SK-N-SH treated with all-trans-retinoic acid at 6 μM for 48 hours (cell line): ENCODE measurements around the gene ABCA6.

ENCODE experiments used
- ATAC-seq: fragments of 200-7000 bp; cut with Tn5 transposase; 3 replicates; pipeline ENCODE4 v1.9.1; 2020; ENCODE audit warnings: mild to moderate bottlenecking, moderate library complexity
- ARNTL ChIP-seq: fragments of 450-650 bp; formaldehyde crosslinking; IDR thresholded peaks from 2 replicates; pipeline ENCODE4 v1.5.0; 2020; ENCODE audit warnings: low read depth, mild to moderate bottlenecking, moderate library complexity, borderline replicate concordance
- CREB5 ChIP-seq: fragments of 250-450 bp; sonication (Bioruptor Pico); IDR thresholded peaks from 2 replicates; pipeline ENCODE4 v1.5.1; 2020; ENCODE audit warnings: low read depth, mild to moderate bottlenecking, moderate library complexity
- CSRNP3 ChIP-seq: fragments of 250-450 bp; sonication (Bioruptor Pico); IDR thresholded peaks from 2 replicates; pipeline ENCODE4 v1.5.1; 2021; ENCODE audit warnings: mild to moderate bottlenecking, moderate library complexity
- ESRRG ChIP-seq: fragments of 250-450 bp; sonication (Bioruptor Pico); IDR thresholded peaks from 2 replicates; pipeline ENCODE4 v1.6.1; 2021; ENCODE audit warnings: mild to moderate bottlenecking
- GLIS3 ChIP-seq: fragments of 250-450 bp; sonication (Bioruptor Pico); IDR thresholded peaks from 2 replicates; pipeline ENCODE4 v1.5.0; 2020; ENCODE audit warnings: mild to moderate bottlenecking, moderate library complexity
- ISL1 ChIP-seq: fragments of 250-450 bp; sonication (Bioruptor Pico); IDR thresholded peaks from 2 replicates; pipeline ENCODE4 v2.1.2; 2022; ENCODE audit warnings: mild to moderate bottlenecking, moderate library complexity
- OSR1 ChIP-seq: fragments of 250-450 bp; sonication (Bioruptor Pico); IDR thresholded peaks from 2 replicates; pipeline ENCODE4 v1.8.0; 2022; ENCODE audit warnings: moderate library complexity, mild to moderate bottlenecking, inconsistent platforms
- PATZ1 ChIP-seq: fragments of 250-450 bp; sonication (Bioruptor Pico); IDR thresholded peaks from 2 replicates; pipeline ENCODE4 v1.8.0; 2020; ENCODE audit warnings: mild to moderate bottlenecking, moderate library complexity, borderline replicate concordance
- PPARA ChIP-seq: fragments of 250-450 bp; sonication (Bioruptor Pico); IDR thresholded peaks from 2 replicates; pipeline ENCODE4 v1.5.0; 2020; ENCODE audit warnings: mild to moderate bottlenecking, borderline replicate concordance
- RARB ChIP-seq: fragments of 250-450 bp; sonication (Bioruptor Pico); IDR thresholded peaks from 2 replicates; pipeline ENCODE4 v1.8.0; 2021; ENCODE audit warnings: mild to moderate bottlenecking, moderate library complexity
- TCF4 ChIP-seq: fragments of 250-450 bp; sonication (Bioruptor Pico); IDR thresholded peaks from 2 replicates; pipeline ENCODE4 v1.8.0; 2021; ENCODE audit warnings: mild to moderate bottlenecking, moderate library complexity, borderline replicate concordance
- TOX ChIP-seq: fragments of 250-450 bp; sonication (Bioruptor Pico); IDR thresholded peaks from 2 replicates; pipeline ENCODE4 v1.8.0; 2021; ENCODE audit warnings: mild to moderate bottlenecking, moderate library complexity, borderline replicate concordance
- TSHZ2 ChIP-seq: fragments of 250-450 bp; sonication (Bioruptor Pico); IDR thresholded peaks from 2 replicates; pipeline ENCODE4 v1.5.0; 2020; ENCODE audit warnings: mild to moderate bottlenecking, moderate library complexity
- ZFP3 ChIP-seq: fragments of 250-450 bp; sonication (Bioruptor Pico); IDR thresholded peaks from 2 replicates; pipeline ENCODE4 v1.5.0; 2020; ENCODE audit warnings: mild to moderate bottlenecking, moderate library complexity
- ZNF565 ChIP-seq: fragments of 450-650 bp; formaldehyde crosslinking; conservative IDR thresholded peaks from 2 replicates; pipeline ENCODE4 v1.5.0; 2020; ENCODE audit warnings: low read depth, mild to moderate bottlenecking, moderate library complexity
- ZNF8 ChIP-seq: fragments of 450-650 bp; formaldehyde crosslinking; IDR thresholded peaks from 2 replicates; pipeline ENCODE4 v1.5.0; 2020; ENCODE audit warnings: mild to moderate bottlenecking, moderate library complexity

The ABCA6 gene

GRCh38 chr17:69048634-69049033 is 93.1 kb downstream of the ABCA6 start:
- TF ChIP-seq ZNF8 (CRISPR knock-in tag) (no peak), ARNTL (no peak), TSHZ2 (CRISPR knock-in tag) (no peak), PATZ1 (no peak), ZFP3 (CRISPR knock-in tag) (no peak)
- no peak for ATAC-seq

GRCh38 chr17:69047368-69048263 is 94.1 kb downstream of the ABCA6 start:
- no peak for TF ChIP-seq ESRRG (CRISPR knock-in tag)
- no peak for TF ChIP-seq TCF4
- no peak for TF ChIP-seq TOX (CRISPR knock-in tag)
- TF ChIP-seq TSHZ2 (CRISPR knock-in tag) = no peak
- TF ChIP-seq, all 23 proteins: peak for 0
- ATAC-seq = peak; percentile 57; the same call in 2 of the 3 replicates

GRCh38 chr17:69046121-69046807 is 95.4 kb downstream of the ABCA6 start:
- TF ChIP-seq ESRRG (CRISPR knock-in tag) (no peak), GLIS3 (CRISPR knock-in tag) (no peak), CREB5 (CRISPR knock-in tag) (no peak), OSR1 (CRISPR knock-in tag) (no peak), CSRNP3 (no peak), TCF4 (no peak), ZFP3 (CRISPR knock-in tag) (no peak), PPARA (CRISPR knock-in tag) (no peak), PATZ1 (no peak), ISL1 (CRISPR knock-in tag) (no peak), ARNTL (no peak), RARB (CRISPR knock-in tag) (no peak), ZNF565 (no peak), ZNF8 (CRISPR knock-in tag) (no peak), TOX (CRISPR knock-in tag) (no peak)
- no peak for ATAC-seq
